GM18868 (cell line): ENCODE data around the gene BSG.
"Not testable (repeated sequence)": the region's sequence is repeated elsewhere in the genome, so short reads cannot be mapped to it uniquely, and the experiment has no call there.

Source experiments
- ATAC-seq: cut with Tn5 transposase; IDR thresholded peaks from one replicate; pipeline ENCODE4 v1.9.1; 2021; ENCODE audit warnings: mild to moderate bottlenecking, moderate library complexity; ENCODE audit not compliant: unreplicated experiment

The BSG gene

GRCh38 chr19:585146-585545 lies 12.8 kb downstream of the BSG start:
- ATAC-seq: not testable (repeated sequence)

- ATAC-seq: no peak
These were observed 13.2 kb downstream of the BSG start for GRCh38 chr19:585551-586110.

- no peak for ATAC-seq
These were observed 15.8 kb downstream of the BSG start for GRCh38 chr19:588093-588740.

GRCh38 chr19:588741-589692 lies 16.6 kb downstream of the BSG start:
- ATAC-seq: no peak

GRCh38 chr19:589693-590395 lies 17.4 kb downstream of the BSG start, which contains the start of gene HCN2:
TSS of gene HCN2 (plus strand) at chr19:589881. CDS start at chr19:589946, 65 bp downstream.
- ATAC-seq: no peak

- ATAC-seq: no peak
These were observed 18.0 kb downstream of the BSG start for GRCh38 chr19:590396-590745.

- no peak for ATAC-seq
These were observed 18.3 kb downstream of the BSG start for GRCh38 chr19:590750-591098.

- ATAC-seq: no peak
These were observed 18.9 kb downstream of the BSG start for GRCh38 chr19:591099-591958.

GRCh38 chr19:592101-592500 lies 19.7 kb downstream of the BSG start:
- ATAC-seq: no peak

GRCh38 chr19:593055-593454 lies 20.7 kb downstream of the BSG start:
- no peak for ATAC-seq

GRCh38 chr19:593505-593904 lies 21.1 kb downstream of the BSG start:
- ATAC-seq: no peak

- ATAC-seq: no peak
These were observed 22.0 kb downstream of the BSG start for GRCh38 chr19:594265-594870.

GRCh38 chr19:595326-596262 lies 23.2 kb downstream of the BSG start:
- ATAC-seq: no peak

GRCh38 chr19:596263-596655 lies 23.9 kb downstream of the BSG start:
- ATAC-seq: no peak

- ATAC-seq: no peak
These were observed 25.3 kb downstream of the BSG start for GRCh38 chr19:597406-598315.

GRCh38 chr19:601310-601709 lies 28.9 kb downstream of the BSG start:
- no peak for ATAC-seq

GRCh38 chr19:601790-602189 lies 29.4 kb downstream of the BSG start:
- no peak for ATAC-seq
